ENCODE results near the gene RETREG3.
"Not testable (repeated sequence)": the region's sequence is repeated elsewhere in the genome, so short reads cannot be mapped to it uniquely, and the experiment has no call there.

RETREG3 gene

DNA sequence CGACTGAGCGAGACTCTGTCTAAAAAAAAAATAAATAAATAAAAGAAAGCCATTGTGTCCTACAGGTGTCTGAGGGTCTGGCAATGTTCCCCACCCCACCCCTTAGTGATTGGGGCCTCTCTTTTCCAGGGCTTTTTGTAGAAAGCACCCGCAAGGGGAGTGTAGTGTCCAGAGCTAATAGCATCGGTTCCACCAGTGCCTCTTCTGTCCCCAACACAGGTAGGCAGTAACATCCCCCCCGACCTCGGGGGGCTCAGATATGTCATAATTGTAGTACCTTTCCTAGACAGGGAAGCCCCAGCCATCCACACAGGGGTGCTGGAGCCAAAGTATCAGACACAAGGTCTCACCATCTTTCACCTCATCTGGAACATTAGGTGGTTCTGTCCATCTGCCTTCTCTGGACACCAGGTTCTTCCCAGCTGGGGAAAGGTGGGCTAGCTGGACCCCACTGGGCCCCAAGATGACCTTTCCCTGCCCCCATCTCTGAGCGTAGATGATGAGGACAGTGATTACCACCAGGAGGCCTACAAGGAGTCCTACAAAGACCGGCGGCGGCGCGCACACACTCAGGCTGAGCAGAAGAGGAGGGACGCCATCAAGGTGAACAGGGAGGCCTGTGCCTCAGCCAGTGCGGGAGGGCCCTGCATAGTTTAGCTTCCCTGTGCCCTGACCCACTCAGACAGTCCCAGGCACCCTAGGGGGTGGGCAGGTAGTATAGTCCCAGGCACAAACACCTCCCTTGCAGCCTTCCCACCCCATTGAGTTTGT, 40.6 kb downstream of the RETREG3 start:
- no peak for DNase-seq

DNA sequence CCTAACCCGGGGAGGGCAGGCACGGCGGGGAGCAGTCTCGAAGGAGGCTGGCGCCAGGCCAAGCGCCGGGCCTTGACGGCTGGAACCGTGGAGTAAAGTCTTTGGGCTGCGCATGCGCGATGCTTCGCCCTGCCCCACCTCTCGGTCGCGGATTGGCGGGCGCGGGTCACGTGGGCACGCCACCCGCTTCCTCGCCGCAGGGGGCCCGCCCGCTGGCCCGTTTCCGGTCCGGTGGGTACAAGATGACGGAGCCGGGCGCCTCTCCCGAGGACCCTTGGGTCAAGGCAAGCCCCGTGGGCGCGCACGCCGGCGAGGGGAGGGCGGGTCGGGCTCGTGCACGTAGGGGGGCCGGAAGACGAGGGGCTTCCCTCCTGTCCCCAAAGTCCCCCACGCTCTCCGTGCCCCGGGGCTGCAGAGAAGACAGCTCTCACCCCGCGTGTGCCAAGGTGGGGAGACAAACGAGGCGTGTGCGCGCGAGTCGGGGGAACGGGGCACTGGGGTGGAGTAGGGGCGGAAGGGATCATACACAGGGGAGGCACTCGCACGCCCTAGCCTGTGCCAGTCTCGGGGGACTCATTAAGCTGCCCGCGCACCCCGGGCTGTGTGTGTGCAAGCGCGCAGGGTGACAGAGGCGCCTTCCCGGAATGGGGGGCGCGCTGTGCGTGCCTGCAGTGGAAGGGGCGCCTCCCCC, 42.1 kb downstream of the RETREG3 start, which contains the start of gene MLX:
MLX (plus strand) TSS at position 218 of the 691 bp plus-strand sequence; CDS start at position 243, 25 bp downstream.
- peak; percentile 81 to 87 for DNase-seq

DNA sequence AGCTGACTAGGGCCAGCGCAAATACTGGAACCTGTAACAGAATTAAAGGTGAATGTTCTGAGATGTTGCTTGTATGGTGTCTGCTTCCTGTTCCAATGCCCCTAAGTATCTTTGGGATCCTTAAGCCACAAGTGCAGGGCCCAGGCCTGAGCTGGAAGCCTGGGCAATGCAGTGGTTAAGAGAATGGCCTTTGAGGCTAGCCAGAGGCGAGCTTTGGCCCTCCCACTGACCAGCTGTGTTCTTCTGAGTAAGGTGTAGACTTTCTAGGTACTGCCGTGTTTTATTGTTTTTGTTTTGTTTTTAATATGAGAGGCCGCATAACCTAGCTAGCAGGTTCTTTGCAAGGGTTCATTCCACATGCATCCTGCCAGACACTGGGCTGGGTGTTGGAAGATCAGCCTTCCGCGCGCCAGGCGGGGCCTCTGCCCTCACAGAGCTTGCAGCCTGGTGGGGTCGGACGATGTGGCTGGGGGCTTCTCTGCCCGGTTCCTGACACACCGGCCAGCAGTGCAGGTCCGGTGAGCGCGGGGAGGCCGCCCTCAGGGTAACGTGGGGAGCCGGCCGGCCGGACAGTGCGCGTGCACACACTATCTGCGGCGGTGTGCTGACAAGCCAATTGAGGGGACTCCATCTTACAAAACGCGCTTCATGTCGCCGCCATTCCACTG, 42.8 kb downstream of the RETREG3 start:
- DNase-seq = no peak

DNA sequence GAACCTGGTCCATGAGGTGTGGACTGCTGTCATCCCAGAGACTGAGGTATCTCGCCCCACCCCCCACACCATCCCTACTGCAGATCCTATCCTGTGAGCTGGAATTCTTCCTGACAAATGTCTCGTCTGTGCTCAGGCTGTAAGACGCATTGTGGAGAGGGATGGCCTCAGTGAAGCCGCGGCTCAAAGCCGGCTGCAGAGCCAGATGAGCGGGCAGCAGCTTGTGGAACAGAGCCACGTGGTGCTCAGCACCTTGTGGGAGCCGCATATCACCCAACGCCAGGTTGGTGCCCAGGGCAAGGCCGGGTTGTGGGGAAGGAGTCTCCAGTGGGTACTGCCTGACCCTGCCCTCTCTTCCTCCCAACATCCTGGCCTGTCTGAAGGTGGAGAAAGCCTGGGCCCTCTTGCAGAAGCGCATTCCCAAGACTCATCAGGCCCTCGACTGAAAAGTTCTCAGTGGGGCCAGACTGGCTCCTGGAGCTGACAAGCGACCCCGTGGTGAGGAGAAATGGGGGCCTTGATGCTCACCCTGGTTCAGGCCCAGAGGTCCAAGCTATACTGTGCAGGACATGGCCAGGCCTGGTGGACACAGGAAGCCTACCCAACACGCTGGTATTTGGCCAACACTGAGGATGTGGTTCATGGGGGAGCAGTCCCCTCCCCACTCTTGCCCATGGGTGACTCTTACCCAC, 43.5 kb downstream of the RETREG3 start:
- no peak for DNase-seq

DNA sequence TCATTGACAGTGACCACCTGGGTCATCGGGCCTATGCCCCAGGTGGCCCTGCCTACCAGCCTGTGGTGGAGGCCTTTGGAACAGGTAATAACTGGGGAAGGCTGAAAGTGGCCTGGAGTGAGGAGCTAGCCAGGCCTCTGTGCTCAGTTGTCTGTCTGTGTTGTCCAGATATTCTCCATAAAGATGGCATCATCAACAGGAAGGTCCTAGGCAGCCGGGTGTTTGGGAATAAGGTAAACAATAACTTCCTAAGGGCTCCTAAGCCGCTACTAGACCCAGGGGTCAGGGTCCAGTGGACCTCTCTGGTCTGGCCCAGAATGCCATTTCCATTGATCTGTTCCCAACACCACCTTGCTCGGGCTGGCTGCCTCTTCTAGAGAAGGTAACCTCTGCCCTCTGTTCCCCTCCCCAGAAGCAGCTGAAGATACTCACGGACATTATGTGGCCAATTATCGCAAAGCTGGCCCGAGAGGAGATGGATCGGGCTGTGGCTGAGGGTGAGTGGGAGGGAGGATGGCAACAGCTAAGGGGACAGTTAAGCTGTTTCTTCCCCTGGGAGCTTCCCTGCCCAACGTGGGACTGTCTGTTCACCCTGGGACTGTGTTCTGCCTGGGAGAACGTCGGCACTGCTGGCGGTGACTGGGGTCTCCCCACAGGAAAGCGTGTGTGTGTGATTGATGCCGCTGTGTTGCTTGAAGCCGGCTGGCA, 44.2 kb downstream of the RETREG3 start:
- no peak for DNase-seq

DNA sequence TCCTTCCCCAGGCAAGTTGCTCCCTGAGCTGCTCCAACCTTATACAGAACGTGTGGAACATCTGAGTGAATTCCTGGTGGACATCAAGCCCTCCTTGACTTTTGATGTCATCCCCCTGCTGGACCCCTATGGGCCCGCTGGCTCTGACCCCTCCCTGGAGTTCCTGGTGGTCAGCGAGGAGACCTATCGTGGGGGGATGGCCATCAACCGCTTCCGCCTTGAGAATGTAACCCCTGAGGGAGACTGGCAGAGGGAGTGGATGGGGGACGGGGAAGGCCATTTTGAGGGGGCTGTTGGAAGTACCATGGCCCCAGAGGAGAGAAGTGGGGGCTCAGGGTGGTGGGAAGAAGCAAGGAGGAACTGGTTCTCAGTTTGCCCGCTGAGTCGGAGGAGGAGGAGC, 45.2 kb downstream of the RETREG3 start:
- no peak for DNase-seq

DNA sequence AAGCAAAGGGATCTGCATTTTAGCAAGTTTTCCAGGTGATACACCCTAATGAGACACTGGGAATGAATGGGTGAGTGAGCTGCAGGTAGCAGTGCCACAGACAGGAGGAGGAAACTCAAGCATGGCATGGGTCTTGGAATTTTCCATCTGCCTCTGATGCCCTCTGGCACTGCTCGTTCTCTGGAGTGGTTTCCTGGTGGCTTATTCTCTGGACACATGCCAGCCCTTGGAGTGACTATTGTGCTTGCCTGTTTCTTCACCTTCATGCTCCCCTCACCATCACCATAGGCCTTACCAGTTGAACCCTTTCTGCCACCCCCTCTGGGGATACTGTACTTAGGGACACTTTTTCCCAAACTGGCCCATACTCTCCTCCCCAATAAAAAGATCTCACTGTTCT, 45.6 kb downstream of the RETREG3 start:
- DNase-seq = no peak

DNA sequence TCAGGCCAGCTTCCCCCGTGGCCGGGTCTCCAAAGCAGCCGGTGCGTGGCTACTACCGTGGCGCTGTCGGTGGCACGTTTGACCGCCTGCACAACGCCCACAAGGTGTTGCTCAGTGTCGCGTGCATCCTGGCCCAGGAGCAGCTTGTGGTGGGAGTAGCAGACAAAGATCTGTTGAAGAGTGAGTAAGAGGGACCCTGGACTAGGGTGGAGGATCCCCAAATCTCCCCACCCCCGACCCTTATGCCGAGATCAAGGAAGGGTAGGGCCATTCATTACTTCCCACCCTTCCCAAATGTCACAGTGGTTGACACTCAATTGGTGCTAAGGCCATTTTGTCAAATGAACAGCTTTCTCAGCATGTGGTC, 46.0 kb downstream of the RETREG3 start:
- no peak for DNase-seq

DNA sequence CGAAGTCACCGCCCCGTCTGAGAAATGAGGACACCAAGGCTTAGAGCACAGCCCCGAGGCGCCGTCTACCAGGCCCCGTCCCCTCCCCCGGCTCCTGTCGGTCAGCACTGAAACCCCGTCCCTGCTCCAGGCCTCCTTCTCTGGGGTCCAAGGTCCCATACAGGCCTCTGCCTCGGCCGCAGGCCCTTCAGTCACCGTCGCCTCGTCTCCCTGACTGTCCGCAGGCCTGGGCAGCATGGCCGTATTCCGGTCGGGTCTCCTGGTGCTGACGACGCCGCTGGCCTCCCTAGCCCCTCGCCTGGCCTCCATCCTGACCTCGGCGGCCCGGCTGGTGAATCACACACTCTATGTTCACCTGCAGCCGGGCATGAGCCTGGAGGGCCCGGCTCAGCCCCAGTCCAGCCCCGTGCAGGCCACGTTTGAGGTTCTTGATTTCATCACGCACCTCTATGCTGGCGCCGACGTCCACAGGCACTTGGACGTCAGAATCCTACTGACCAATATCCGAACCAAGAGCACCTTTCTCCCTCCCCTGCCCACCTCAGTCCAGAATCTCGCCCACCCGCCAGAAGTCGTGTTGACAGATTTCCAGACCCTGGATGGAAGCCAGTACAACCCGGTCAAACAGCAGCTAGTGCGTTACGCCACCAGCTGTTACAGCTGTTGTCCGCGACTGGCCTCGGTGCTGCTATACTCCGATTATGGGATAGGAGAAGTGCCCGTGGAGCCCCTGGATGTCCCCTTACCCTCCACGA, 46.6 kb downstream of the RETREG3 start:
- no peak for DNase-seq

DNA sequence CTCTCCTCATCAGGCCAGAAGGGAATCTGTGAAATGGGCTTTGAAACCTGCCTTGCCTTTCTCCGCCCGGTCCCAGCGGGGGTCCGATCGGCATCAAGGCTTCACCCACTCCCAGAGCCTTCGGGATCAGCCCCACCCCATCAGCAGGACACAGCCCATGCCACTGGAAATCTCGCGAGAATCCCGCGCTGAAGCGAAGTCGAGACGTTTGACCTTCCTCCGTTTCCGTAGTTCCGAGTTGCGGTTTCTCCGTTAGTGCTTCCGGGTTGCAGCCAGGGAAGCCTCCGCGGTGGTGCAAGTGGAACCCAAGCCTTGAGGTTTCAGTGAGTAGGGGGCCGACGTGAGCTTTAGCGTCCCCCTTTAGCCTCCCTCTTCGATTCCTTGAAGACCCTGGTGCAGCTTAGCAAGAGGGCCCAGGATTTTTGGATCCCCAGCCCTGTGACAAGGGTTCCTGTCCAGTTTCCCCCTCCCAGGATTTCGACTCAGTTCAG, 47.2 kb downstream of the RETREG3 start, which contains the start of gene COASY:
COASY (plus strand) TSS at position 252 of the 491 bp plus-strand sequence. CDS start 475 bp downstream, outside the sequence.
- DNase-seq = peak; percentile 90 to 91

DNA sequence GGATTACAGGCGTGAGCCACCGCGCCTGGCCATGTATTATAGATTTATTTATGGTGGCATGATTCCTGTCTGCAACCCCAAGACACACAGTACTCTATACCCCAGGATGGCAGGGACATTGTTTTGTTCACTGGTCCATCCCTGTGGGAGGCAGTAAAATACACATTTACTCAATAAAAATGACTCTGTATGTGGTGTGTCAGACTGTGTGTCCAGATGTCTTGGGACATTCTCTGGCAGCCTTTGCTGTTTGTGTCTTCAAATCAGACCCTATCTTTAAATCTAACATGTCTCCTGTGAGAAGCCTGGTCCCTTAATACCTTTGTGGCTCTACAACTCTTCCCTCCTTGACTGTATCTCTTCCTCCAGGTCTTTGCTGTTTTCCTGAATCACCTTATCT, 48.9 kb downstream of the RETREG3 start:
- DNase-seq = no peak

DNA sequence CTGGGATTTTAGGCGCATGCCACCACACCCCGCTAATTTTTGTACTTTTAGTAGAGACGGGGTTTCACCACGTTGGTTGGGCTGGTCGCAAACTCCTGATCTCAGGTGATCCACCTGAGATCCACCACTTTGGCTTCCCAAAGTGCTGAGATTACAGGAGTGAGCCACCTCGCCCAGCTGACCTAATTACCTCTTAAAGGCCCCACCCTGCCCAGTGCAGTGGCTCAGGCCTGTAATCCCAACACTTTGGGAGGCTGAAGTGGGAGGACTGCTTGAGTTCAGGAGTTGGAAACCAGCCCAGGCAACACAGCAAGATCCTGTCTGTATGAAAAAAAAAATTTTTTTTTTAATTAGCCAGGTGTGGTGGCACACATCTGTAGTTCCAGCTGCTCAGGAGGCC, 50.1 kb downstream of the RETREG3 start:
- no peak for DNase-seq

DNA sequence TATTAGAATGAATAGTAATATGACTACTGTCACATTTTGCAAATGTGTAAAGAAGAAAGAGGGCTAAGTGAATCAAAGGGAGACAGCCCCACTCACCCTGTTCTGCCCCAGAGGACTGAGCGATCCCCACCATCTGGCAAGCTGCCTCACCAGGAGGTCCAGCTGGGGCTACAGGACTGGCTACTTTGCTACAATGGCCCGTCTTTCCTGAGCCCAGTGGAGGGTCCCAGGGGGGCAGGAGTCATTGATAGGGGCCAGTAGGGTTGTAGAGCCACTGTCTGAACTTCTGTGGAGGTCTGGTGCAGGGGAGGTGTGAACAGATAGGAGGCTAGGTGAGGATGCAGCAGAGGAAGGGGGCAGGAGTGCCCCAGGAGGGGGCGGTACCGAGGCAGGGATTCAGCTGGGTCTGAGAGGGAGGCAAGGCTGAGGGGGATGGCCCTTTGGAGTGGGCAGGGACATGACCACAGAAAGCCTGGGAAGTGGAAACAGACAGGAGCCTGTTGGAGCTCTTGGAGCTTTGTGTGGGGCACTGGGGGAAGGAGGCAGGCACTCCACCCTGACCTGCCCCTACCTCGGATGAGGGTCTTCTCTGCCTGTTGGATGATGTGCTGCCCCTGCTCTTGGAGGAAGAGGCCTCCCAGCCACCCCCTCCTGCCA, 53.1 kb downstream of the RETREG3 start:
- not testable (repeated sequence) for DNase-seq

DNA sequence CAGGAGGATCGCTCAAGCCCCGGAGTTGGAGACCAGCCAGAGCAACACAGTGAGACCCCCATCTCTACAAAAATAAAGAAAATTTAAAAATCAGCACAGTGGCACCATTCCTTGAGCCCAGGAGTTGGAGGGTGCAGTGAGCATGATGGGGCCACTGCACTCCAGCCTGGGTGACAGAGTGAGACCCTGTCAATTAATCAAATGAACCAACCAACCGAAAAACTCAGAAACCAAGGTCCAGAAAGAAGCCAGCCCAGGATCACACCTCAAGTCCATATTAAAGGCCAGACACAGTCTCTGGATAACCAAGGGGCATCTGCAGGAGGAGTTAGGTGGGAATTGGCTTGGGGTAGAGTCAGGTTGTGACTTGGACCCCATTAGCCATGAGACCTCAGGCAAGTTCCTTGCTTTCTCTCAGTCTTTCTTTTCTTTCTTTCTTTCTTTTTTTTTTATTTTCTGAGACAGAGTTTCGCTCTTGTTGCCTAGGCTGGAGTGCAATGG, 54.0 kb downstream of the RETREG3 start:
- no peak for DNase-seq

DNA sequence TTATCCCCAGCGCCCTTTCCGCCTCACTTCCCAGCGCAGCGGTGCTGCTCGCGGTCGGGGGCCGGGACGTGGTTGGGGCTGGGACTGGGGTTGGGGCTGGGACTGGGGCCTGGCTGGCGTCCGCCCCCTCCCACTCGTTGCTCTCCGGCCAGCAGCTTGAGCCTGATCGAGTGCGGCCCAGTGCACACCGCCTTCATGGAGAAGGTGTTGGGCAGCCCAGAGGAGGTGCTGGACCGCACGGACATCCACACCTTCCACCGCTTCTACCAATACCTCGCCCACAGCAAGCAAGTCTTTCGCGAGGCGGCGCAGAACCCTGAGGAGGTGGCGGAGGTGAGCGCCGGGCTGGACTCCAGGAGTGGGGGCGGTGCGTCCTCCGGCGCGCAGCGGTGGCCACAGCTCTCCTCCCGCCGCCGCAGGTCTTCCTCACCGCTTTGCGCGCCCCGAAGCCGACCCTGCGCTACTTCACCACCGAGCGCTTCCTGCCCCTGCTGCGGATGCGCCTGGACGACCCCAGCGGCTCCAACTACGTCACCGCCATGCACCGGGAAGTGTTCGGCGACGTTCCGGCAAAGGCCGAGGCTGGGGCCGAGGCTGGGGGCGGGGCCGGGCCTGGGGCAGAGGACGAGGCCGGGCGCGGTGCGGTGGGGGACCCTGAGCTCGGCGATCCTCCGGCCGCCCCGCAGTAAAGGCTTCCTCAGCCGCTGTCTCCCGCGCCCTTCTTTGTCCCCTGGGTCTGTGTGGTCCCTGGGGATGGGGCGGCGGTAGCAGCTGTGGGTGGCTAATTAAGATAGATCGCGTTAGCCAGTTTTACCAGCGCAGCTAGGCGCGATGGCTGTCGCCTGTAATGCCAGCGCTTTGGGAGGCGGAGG, 54.7 kb downstream of the RETREG3 start:
- peak; percentile 46 to 54 for DNase-seq

DNA sequence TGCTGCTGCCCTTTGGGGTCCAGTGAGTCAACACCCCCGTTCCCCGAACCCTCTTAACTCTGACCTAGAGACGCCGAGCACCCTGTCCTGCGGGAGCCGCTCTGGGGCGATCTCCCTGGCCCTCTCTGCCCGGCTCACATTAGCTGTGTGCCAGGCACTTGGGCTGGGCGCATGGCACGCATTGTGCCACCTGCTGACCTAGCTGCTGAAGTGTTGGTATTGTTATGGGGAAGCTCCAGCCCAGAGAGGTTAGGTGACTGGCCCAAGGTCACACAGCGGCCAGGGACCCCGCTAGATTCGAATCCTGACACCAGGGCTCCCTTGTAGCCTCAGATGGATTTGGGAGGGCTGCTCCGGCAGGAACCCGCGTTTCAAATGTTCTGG, 55.3 kb downstream of the RETREG3 start:
- no peak for DNase-seq

DNA sequence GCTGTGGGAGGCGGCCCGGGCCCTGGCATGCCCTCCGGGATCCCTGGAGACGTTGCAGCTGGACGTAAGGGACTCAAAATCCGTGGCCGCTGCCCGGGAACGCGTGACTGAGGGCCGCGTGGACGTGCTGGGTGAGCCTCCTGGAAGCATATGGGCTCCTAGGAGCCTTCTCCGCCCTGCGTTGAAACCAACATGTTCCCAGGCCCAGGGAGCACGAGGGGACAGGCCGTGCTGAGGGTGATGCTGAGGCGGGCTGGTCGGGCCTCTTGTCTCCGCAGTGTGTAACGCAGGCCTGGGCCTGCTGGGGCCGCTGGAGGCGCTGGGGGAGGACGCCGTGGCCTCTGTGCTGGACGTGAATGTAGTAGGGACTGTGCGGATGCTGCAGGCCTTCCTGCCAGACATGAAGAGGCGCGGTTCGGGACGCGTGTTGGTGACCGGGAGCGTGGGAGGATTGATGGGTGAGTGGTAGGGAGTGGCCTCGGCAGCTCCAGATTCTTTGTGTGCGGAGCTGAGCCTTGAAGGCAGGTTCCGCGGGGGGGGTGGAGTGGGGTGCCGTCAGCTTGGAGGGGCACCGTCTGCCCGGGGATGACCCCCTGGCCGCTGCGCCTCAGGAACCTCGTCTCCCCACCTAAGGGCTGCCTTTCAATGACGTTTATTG, 55.9 kb downstream of the RETREG3 start:
- DNase-seq = no peak

DNA sequence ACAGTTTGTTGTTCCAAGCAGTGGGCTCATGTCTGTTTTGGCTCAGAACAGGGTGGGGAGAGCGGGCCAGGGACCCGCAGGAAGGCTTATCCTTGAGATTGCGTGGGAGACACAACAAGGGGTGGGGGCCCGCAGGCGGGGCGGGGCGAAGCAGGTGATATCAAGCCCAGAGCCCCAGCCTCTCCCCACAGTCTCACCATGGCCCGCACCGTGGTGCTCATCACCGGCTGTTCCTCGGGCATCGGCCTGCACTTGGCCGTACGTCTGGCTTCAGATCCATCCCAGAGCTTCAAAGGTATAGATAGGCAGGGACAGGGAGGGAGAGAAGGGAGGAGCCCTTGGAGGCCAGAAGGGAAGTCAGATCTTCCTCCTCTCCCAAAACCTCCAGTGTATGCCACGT, 56.4 kb downstream of the RETREG3 start, which contains the start of gene HSD17B1:
HSD17B1 (plus strand) TSS at position 188 of the 400 bp plus-strand sequence; CDS start at position 199, 11 bp downstream.
- DNase-seq = not testable (repeated sequence)
